H9 (cell line): ENCODE results near the gene PSMB7. TPM values are rescaled to one million over a fixed set of nuclear protein-coding genes. Genes with fewer than 3 reads are reported as not detected.

Source experiments
- DNase-seq: peaks from one replicate; pipeline ENCODE4 v3.0.0-alpha.2; 2017
- H2AFZ ChIP-seq: one replicate; pipeline ENCODE4 v1.6.1; 2013; ENCODE audit warnings: mild to moderate bottlenecking, low read length, control low read depth, moderate library complexity
- H2AK5ac ChIP-seq: 2 replicates; pipeline ENCODE4 v1.6.1; 2013; ENCODE audit warnings: low read length, control low read depth, mixed read lengths; ENCODE audit not compliant: insufficient read length
- H2BK120ac ChIP-seq: one replicate; pipeline ENCODE4 v1.6.1; 2013; ENCODE audit warnings: low read depth, mild to moderate bottlenecking, low read length, control low read depth, inconsistent platforms; ENCODE audit not compliant: poor library complexity, severe bottlenecking
- H2BK12ac ChIP-seq: 2 replicates; pipeline ENCODE4 v1.6.1; 2013; ENCODE audit warnings: low read length, control low read depth, mixed read lengths, low read depth; ENCODE audit not compliant: insufficient read length
- H2BK15ac ChIP-seq: 2 replicates; pipeline ENCODE4 v1.6.1; 2013; ENCODE audit warnings: low read depth, low read length, control low read depth
- H2BK20ac ChIP-seq: one replicate; pipeline ENCODE4 v1.6.1; 2013; ENCODE audit warnings: low read depth, mild to moderate bottlenecking, low read length, control low read depth, inconsistent platforms; ENCODE audit not compliant: poor library complexity, severe bottlenecking
- H2BK5ac ChIP-seq: 2 replicates; pipeline ENCODE4 v1.6.1; 2013; ENCODE audit warnings: low read length, control low read depth, mixed read lengths; ENCODE audit not compliant: insufficient read length
- H3K14ac ChIP-seq: 2 replicates; pipeline ENCODE4 v1.6.1; 2013; ENCODE audit warnings: low read length, control low read depth; ENCODE audit not compliant: insufficient read depth
- H3K18ac ChIP-seq: 2 replicates; pipeline ENCODE4 v1.6.1; 2013; ENCODE audit warnings: low read depth, mild to moderate bottlenecking, mixed read lengths, low read length, control low read depth; ENCODE audit not compliant: insufficient read length
- H3K23ac ChIP-seq: 2 replicates; pipeline ENCODE4 v1.6.1; 2013; ENCODE audit warnings: low read length, control low read depth, mixed read lengths, low read depth; ENCODE audit not compliant: insufficient read length
- H3K23me2 ChIP-seq: 2 replicates; pipeline ENCODE4 v1.6.1; 2013; ENCODE audit warnings: low read depth, mild to moderate bottlenecking, mixed read lengths, low read length, control low read depth; ENCODE audit not compliant: insufficient read length, poor library complexity, severe bottlenecking
- H3K27ac ChIP-seq: 2 replicates; pipeline ENCODE4 v1.5.1; 2013; ENCODE audit warnings: low read length, control low read depth, mixed read lengths, low read depth; ENCODE audit not compliant: insufficient read length
- H3K27me3 ChIP-seq: 2 replicates; pipeline ENCODE4 v1.6.1; 2013; ENCODE audit warnings: low read length, control low read depth, inconsistent platforms; ENCODE audit not compliant: insufficient read depth
- H3K4ac ChIP-seq: 2 replicates; pipeline ENCODE4 v1.6.1; 2013; ENCODE audit warnings: low read depth, mild to moderate bottlenecking, control low read depth, inconsistent platforms, low read length, moderate library complexity
- H3K4me1 ChIP-seq: 2 replicates; pipeline ENCODE4 v1.6.1; 2013; ENCODE audit warnings: low read length, control low read depth, inconsistent platforms; ENCODE audit not compliant: insufficient read depth
- H3K4me2 ChIP-seq: 2 replicates; pipeline ENCODE4 v1.6.1; 2013; ENCODE audit warnings: low read length, control low read depth, mixed read lengths; ENCODE audit not compliant: insufficient read length, insufficient read depth
- H3K56ac ChIP-seq: 2 replicates; pipeline ENCODE4 v1.6.1; 2013; ENCODE audit warnings: low read depth, mild to moderate bottlenecking, mixed read lengths, low read length, control low read depth; ENCODE audit not compliant: insufficient read length
- H3K79me1 ChIP-seq: 2 replicates; pipeline ENCODE4 v1.6.1; 2013; ENCODE audit warnings: low read depth, mild to moderate bottlenecking, moderate library complexity, low read length, control low read depth, inconsistent platforms; ENCODE audit not compliant: insufficient read depth, poor library complexity, severe bottlenecking
- H3K79me2 ChIP-seq: 2 replicates; pipeline ENCODE4 v1.6.1; 2013; ENCODE audit warnings: low read length, control low read depth, inconsistent platforms; ENCODE audit not compliant: insufficient read depth
- H3K9ac ChIP-seq: 2 replicates; pipeline ENCODE4 v1.6.1; 2013; ENCODE audit warnings: low read length, control low read depth, mixed read lengths; ENCODE audit not compliant: insufficient read length; ENCODE audit errors: extremely low read depth
- H3K9me3 ChIP-seq: one replicate; pipeline ENCODE4 v1.6.1; 2013; ENCODE audit warnings: low read depth, low read length, inconsistent platforms; ENCODE audit not compliant: control insufficient read depth
- H3T11ph ChIP-seq: one replicate; pipeline ENCODE4 v1.6.1; 2013; ENCODE audit warnings: mild to moderate bottlenecking, low read length, control low read depth, inconsistent platforms
- H4K20me1 ChIP-seq: one replicate; pipeline ENCODE4 v1.6.1; 2013; ENCODE audit not compliant: control insufficient read depth, insufficient read length, insufficient read depth
- H4K5ac ChIP-seq: 2 replicates; pipeline ENCODE4 v1.6.1; 2013; ENCODE audit warnings: low read depth, mild to moderate bottlenecking, mixed read lengths, low read length, control low read depth; ENCODE audit not compliant: insufficient read length
- H4K8ac ChIP-seq: replicated peaks from 2 replicates; pipeline ENCODE4 v1.6.1; 2013; ENCODE audit warnings: low read length, control low read depth, mixed read lengths, low read depth; ENCODE audit not compliant: insufficient read length
- H4K91ac ChIP-seq: 2 replicates; pipeline ENCODE4 v1.6.1; 2013; ENCODE audit warnings: low read depth, mild to moderate bottlenecking, moderate library complexity, mixed read lengths, low read length, control low read depth; ENCODE audit not compliant: insufficient read length
- H3K27ac Mint-ChIP-seq, 3 experiments: 2 replicates in 2 of 3; 3 replicates in 1 of 3; pipeline ENCODE4 v1.8.0; 2020 to 2021; ENCODE audit warnings: mixed read lengths in 3 of 3, mild to moderate bottlenecking in 1 of 3, moderate library complexity in 1 of 3
- H3K27me3 Mint-ChIP-seq: 2 replicates; pipeline ENCODE4 v1.8.0; 2021; ENCODE audit warnings: low read depth, mild to moderate bottlenecking, moderate library complexity, mixed read lengths
- H3K36me3 Mint-ChIP-seq, 3 experiments: 2 replicates in 2 of 3; 3 replicates in 1 of 3; pipeline ENCODE4 v1.8.0; 2020 to 2021; ENCODE audit warnings: low read depth in 3 of 3, mixed read lengths in 3 of 3; ENCODE audit not compliant: insufficient read depth in 1 of 3
- H3K4me1 Mint-ChIP-seq, 2 experiments: 2 replicates each; pipeline ENCODE4 v1.8.0; 2020; ENCODE audit warnings: mixed read lengths in 2 of 2
- H3K4me3 Mint-ChIP-seq, 2 experiments: 2 replicates in 1 of 2; 3 replicates in 1 of 2; pipeline ENCODE4 v1.8.0; 2020 to 2021; ENCODE audit warnings: mild to moderate bottlenecking in 2 of 2, mixed read lengths in 2 of 2, moderate library complexity in 1 of 2
- H3K9me3 Mint-ChIP-seq, 2 experiments: 2 replicates in 1 of 2; 3 replicates in 1 of 2; pipeline ENCODE4 v1.8.0; 2020; ENCODE audit warnings: mild to moderate bottlenecking in 2 of 2, mixed read lengths in 2 of 2, moderate library complexity in 1 of 2
- WGBS: extraction: QIAGEN DNeasy Blood & Tissue Kit; methylation state at CpG from one replicate; pipeline ENCODE4 v1.1.7; 2013; ENCODE audit warnings: missing lambda C conversion rate, low lambda C conversion rate, mixed read lengths; ENCODE audit not compliant: insufficient read length; ENCODE audit errors: extremely low coverage; 5-methylcytosine and 5-hydroxymethylcytosine counted together
- total RNA-seq: library from RNA; stranded (reverse); gene quantifications from 2 replicates; pipeline ENCODE4 v1.2.1, GENCODE V29; 2021
- TF ChIP-seq, protein P1 (sequence below): fragments of 200-600 bp; sonication (generic); conservative IDR thresholded peaks from 3 replicates; pipeline ENCODE4 v1.8.0; 2021; ENCODE audit warnings: antibody characterized with exemption, mild to moderate bottlenecking

The PSMB7 gene
- total RNA-seq, 1 experiment from 2014 or later = 209 TPM

DNA sequence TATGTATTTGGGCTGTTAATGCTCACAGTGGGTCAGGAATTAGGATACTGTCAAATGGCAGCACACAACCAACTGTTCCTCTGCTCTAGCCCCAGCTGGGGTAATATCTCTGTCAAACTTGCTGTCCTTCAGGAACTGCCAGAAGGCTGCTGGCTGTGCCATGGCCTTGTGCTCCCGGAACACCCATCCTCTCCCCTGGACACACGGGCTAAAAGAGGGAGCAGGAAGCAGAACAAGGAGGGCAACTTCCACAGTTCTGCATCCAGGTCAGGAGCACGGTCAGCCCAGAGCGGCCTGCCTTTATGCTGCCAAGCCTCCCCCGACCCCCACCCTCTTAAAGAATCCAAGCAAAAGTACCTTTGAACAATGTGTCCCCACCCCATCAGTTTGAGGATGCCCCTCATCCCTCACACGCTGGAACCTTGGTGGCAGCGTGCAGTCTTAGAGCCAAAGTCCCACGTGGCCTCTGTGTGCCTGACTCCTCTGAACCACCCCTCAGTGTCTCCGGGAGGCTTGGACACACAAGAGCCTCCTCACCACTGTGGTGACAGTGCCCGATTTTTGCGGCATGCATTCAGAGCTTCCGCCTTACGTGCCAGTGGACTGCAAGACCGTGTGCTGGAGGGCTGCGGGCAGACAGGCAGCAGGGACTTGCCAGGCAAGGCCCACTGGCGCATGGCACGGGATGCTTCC lies 60.8 kb downstream of the PSMB7 start:
- Histone ChIP-seq H2AFZ (no peak overlapping the region), H2BK5ac (no peak overlapping the region), H2BK20ac (no peak overlapping the region), H3K79me2 (peaks cover 2% of the 10 kb centered on the region; the same call in 1 of the 2 replicates), H3K23me2 (no peaks in the 10 kb centered on the region), H3K4me2 (no peak overlapping the region), H3K9me3 (no peaks in the 10 kb centered on the region), H3K14ac (no peak overlapping the region), H2BK12ac (no peak overlapping the region), H3K27me3 (no peaks in the 10 kb centered on the region), H4K5ac (no peak overlapping the region), H4K91ac (no peak overlapping the region), H3K27ac (no peak overlapping the region), H2BK15ac (no peak overlapping the region), H3K4me1 (0 out of 2 replicates have a peak, but pooled peaks cover 3% of the 10 kb centered on the region), H4K20me1 (no peaks in the 10 kb centered on the region), H3T11ph (no peak overlapping the region), H3K79me1 (peaks cover 3% of the 10 kb centered on the region), H3K4ac (no peak overlapping the region), H4K8ac (no peak overlapping the region), H2AK5ac (no peak overlapping the region), H3K18ac (no peak overlapping the region), H3K9ac (no peak overlapping the region), H3K23ac (no peak overlapping the region), H3K56ac (no peak overlapping the region), H2BK120ac (no peak overlapping the region)
- Mint-ChIP-seq H3K27me3 (no peaks in the 10 kb centered on the region), H3K4me3 (no peak overlapping the region; a peak in 1 of 5 replicates), H3K4me1 (peaks cover 5 to 19% of the 10 kb centered on the region in 2 experiments; a peak in 3 of 4 replicates), H3K36me3 (peaks cover 22 to 53% (median 47%) of the 10 kb centered on the region in 3 experiments; a peak in 6 of 7 replicates), H3K9me3 (no peaks in the 10 kb centered on the region), H3K27ac (peak overlapping the region in 1 of 3 experiments; percentile 64; a peak in 1 of 7 replicates)
- TF ChIP-seq, protein P1, sequence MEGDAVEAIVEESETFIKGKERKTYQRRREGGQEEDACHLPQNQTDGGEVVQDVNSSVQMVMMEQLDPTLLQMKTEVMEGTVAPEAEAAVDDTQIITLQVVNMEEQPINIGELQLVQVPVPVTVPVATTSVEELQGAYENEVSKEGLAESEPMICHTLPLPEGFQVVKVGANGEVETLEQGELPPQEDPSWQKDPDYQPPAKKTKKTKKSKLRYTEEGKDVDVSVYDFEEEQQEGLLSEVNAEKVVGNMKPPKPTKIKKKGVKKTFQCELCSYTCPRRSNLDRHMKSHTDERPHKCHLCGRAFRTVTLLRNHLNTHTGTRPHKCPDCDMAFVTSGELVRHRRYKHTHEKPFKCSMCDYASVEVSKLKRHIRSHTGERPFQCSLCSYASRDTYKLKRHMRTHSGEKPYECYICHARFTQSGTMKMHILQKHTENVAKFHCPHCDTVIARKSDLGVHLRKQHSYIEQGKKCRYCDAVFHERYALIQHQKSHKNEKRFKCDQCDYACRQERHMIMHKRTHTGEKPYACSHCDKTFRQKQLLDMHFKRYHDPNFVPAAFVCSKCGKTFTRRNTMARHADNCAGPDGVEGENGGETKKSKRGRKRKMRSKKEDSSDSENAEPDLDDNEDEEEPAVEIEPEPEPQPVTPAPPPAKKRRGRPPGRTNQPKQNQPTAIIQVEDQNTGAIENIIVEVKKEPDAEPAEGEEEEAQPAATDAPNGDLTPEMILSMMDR = no peak
- no CpG with 5 or more reads among the region's 17 CpGs for WGBS
- DNase-seq = no peak
